HG03159 (cell line): ENCODE data around the gene RGS17.
"Not testable (repeated sequence)": the region's sequence is repeated elsewhere in the genome, so short reads cannot be mapped to it uniquely, and the experiment has no call there.

Experiments
- ATAC-seq: cut with Tn5 transposase; IDR thresholded peaks from one replicate; pipeline ENCODE4 v1.9.1; 2021; ENCODE audit warnings: mild to moderate bottlenecking, moderate library complexity; ENCODE audit not compliant: unreplicated experiment

The RGS17 gene

DNA sequence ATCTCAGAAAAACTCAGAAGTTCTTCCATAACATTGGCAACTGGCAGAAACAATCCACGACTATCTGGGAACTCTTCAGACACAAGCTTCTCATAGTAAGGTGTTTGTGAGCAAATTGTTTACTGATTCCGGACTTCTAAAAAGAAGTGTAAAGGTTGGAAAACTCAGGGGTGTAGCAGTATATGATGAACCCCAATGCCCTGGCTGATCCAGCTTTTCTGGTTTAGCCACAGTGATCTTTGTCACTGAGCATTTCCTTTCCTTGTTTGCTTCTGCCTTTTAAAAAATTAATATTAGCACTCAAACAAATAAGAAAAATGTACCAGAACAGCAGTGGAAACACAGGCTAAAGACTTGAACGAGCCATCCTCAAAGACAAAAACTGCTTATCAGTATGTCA is 4.9 kb downstream of the RGS17 start:
- no peak for ATAC-seq

DNA sequence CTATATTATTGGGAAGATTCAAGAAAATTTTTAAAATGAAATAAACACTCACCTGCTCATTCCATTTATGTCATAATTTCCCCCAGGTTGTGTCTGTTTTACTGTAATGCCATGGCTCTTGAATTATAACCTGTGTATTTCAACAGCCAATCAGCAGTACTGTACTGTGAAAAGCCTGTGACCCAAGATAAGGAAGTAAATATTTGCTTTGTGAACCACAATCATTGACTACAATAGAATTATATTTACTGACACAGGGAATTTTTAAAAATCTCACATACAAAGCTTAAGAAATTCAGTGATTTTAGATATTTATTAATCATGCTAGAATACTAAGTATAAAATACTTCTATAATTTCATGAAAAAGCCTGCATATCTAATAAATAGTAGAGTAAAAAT is 6.0 kb downstream of the RGS17 start:
- no peak for ATAC-seq

DNA sequence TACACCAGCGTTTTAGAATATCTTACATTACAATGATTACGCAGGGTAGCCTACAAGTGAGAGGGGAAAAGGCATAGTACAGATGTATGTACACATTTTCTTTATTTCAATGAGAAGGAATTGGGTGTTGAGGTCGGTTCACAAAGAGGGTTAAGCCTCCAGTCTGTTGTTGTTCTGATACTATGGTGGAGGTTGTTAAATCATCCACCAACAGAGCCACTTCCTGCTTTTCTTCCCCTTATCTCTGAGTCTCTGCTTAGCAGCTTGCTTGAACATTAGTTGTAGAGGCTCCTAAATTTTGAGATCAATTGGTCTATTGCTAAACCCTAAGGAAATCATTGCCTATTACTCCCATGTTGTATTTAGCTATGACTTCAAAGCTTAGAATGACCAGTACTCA is 7.3 kb downstream of the RGS17 start:
- ATAC-seq: peak; percentile 61

DNA sequence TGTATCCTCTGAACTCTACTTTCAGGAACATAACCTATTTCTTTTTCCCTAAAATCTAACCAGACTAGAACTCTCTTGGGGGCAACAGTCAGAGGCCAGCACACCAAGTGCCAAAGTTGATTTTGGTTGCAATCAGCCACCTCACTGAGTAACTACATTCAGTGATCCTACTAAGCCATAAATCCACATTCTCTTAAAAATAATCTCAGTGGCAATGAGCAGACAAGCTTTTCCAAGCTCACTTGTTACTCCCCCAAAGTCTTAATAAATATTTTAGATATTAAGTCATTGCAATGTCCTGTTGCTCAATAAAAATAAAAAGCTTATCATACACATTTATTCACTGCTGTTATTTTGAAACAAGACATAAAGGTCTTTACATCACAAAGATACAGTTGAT is 9.8 kb downstream of the RGS17 start:
- no peak for ATAC-seq

DNA sequence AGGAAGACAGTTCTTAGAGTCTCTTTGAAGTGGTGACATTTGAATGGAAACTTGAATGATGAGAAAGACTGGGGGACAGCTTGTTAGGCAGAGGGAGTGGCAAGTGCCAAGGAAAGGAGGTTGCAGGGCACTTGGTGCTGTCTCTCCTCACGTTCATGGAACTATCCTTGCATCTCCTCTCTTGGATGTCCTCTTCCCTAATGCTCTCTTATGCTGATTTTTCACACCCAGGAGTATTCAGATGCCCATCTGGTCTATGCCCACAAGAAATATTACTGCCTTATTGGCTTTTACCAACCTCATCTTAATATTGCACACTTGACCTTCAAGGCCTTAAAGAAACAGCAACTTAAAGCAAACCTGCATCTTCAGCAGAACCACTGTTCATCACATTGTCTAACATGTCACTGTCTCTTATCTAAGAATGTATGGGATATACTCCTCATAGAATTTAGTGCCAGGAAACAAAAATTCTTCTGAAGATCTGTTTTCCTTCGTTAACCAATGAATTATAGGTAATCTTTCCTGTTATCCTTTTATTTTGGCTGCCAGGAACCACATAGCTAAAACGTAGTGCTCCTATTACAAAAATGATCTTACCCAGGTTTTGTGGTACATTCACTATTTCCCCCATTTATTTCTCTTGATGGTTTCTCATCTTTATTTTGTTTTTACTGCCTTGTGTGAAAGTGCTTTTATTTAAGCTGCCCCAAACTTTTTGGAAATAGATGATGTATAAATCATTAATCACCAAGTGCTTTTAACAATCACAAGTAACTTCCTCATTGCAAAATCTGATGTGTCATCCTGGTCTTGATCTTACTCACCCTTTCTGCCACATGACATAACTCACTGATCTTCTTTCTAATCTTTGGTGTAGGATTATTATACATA is 12.8 kb downstream of the RGS17 start:
- ATAC-seq: peak; percentile 100

DNA sequence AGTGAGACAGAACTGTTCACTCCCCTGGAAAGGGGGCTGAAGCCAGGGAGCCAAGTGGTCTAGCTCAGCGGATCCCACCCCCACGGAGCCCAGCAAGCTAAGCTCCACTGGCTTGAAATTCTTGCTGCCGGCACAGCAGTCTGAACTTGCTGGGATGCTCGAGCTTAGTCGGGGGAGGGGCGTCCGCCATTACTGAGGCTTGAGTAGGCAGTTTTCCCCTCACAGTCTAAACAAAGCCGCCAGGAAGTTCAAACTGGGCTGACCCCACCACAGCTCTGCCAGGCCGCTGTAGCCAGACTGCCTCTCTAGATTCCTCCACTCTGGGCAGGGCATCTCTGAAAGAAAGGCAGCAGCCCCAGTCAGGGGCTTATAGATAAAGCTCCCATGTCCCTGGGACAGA is 20.0 kb downstream of the RGS17 start:
- ATAC-seq: not testable (repeated sequence)

DNA sequence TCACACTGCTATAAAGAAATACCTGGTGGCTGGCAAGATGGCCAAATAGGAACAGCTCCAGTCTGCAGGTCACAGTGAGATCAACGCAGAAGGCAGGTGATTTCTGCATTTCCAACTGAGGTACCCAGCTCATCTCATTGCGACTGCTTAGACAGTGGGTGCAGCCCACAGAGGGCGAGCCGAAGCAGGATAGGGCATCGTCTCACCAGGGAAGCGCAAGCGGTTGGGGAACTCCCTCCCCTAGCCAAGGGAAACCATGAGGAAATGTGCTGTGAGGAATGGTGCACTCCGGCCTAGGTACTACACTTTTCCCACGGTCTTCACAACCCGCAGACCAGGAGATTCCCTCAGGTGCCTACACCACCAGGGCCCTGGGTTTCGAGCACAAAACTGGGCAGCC is 20.5 kb downstream of the RGS17 start:
- not testable (repeated sequence) for ATAC-seq

DNA sequence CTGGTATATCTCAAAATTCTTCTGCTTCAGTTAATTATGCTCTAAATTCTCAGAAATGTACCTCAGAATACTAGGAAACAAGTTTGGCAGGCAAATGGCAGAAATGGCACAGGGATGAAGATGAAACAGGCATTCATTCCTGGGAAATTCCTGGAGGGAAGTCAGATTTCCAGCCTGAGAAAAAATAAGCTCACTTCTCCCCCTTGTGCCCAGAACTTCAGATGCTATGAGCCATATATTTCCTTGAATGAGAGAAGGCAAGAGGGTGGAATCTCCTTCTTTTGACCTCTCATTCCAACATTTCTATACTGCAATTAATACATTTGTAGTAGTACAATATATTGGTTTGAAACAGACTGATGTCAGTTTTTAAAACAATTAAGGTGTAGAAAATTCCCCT is 22.8 kb downstream of the RGS17 start:
- ATAC-seq: no peak

DNA sequence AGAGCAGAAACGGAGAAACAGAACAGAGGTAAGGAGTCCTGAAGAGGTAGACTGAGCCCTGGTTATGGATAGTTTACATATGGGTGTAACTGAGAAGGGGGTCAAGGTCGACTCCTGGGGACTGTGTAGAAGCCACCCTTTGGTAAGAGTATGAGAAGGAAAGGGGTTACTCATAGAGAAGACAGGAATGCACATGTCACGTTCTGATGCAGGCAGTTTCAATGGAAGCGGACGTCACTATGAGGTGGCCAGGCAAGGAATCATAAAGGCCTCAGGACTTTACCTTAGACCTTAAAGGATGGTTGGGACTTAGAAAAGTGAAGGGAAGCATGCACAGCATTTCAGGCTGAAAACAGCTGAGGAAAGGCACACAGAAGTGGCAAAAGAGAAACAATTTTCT is 25.1 kb downstream of the RGS17 start:
- no peak for ATAC-seq

DNA sequence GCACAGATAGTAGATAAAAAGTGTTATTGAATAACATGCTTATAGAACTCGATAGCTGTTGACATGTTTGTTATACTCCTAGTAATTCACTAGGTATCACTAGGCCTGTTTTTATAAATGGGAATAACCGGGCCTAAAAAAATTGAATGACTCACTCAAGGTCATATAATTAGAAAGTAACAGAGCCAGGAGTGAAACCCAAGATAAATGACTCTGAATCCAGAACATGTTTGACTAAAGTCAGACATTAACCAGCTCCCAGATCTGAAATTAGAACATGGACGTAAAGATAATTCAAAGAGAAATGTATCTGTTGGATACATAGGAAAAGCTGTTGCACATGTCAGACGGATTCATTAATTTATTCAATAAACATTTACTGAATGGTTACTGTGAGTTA is 26.9 kb downstream of the RGS17 start:
- no peak for ATAC-seq

DNA sequence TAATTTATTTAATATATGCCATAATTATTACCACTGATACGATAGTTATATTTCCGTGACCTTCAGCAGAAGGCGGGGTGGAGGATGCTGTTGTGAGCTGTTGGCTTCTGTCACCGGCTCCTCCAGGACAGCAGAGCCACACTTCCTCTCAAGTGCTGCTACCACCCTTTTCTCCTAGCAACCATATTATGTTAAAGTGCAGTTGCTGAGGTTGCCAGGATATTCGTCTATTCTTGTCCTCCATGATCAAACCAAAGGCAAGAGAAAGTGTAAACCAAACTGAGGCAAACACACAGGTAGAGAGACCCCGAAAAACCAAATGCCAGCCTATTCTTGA is 27.8 kb downstream of the RGS17 start:
- no peak for ATAC-seq

DNA sequence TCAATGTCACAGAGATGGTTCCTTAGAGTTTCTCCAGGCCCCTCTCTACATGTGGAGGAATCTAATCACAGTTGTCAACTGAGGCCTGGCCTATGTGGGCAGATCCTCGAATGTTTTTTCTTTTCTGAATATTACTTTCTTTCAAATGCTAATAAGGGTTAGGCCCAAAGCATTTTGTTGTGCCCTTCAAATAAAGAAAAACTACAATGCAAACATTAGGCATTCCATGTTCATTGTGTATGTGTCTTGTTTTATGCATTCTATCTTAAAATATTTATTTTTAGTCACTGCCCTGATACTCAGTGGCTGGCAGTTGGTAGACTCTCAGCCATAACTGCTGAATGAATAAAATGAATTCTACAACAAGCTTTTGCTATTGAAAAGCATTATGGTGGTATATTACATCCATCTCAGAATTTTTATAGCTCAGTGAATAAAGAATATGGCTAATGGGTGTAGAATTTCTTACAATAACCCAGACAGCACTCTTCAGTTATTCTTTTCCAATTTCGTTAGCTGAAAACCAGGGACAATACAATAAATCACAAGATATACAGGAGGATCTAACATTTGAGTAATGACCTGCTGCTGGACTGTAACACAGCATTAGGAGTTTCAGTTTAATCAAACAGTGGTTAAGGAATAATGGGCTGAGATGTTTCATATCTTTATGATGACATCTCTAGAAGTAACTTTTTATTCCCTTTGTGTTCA is 28.3 kb downstream of the RGS17 start:
- no peak for ATAC-seq

DNA sequence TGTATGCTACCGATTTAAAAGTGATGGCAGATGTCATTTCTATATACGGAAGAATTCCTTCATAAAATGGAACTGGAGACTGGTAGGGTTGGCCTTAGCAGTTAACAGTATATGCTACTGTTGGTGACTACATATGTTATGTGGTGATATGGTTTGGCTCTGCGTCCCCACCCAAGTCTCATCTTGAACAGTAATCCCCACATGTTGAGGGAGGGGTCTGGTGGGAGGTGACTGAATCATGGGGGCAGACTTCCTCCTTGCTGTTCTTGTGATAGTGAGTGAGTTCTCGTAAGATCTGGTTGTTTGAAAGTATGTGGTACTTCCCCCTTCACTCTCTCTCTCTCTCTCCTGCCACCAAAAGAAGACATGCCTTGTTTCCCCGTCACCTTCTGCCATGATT is 29.6 kb downstream of the RGS17 start:
- no peak for ATAC-seq

DNA sequence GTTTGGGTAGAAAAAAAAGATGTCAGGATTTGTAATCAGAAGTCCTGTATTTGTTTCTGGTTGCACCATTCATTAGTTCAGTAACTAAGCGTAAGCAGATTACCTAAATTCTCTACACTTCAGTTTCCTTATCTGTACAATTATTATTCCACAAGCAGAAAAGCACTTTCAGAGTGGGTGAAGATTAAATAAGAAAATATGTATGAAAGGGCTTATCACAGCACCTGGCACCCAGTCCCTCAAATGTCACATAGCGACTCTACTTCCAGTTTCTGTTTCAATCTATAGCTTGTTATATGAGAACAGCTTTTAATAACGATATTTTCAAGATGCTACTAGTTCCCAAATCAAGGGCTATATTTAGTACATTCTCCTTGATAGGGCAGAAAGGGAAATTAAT is 31.4 kb downstream of the RGS17 start:
- peak; percentile 81 for ATAC-seq

DNA sequence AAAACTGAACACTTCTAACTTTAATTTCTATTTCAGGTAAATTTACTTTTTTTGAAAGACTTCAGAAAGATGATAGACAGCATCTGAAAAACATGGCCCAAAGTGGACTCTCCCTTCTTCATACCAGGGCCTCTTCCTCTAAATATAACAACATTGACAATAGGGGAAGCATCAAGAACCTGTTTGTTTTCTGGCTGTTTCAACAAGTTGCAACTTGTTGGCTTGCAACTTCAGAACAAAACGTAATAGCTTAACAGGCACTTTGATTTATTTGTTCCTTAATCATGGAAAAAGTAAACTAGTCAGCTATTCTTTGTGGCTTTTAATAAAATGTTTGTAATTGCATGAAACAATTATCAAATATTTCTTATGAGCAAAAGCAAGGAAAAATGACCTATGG is 34.3 kb downstream of the RGS17 start:
- ATAC-seq: no peak

DNA sequence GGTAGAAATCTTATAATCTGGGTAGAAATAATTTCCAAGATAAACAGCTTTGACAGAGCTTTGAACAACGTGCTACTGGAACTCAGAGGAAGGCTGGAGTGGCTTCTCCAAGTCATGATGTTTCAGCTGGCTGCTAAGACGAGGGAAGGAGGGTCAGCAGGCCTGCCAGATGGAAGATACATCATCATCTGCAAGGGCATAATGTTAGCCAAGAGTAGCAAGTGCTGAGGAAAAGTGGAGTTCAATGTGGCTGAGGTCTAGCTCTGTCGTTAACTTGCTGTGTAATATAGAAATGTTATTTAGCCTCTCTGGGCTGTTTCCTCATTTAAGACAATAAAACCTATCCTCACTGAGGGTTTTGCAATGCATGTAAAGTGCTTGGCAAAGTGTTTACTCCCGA is 35.1 kb downstream of the RGS17 start:
- ATAC-seq: no peak

DNA sequence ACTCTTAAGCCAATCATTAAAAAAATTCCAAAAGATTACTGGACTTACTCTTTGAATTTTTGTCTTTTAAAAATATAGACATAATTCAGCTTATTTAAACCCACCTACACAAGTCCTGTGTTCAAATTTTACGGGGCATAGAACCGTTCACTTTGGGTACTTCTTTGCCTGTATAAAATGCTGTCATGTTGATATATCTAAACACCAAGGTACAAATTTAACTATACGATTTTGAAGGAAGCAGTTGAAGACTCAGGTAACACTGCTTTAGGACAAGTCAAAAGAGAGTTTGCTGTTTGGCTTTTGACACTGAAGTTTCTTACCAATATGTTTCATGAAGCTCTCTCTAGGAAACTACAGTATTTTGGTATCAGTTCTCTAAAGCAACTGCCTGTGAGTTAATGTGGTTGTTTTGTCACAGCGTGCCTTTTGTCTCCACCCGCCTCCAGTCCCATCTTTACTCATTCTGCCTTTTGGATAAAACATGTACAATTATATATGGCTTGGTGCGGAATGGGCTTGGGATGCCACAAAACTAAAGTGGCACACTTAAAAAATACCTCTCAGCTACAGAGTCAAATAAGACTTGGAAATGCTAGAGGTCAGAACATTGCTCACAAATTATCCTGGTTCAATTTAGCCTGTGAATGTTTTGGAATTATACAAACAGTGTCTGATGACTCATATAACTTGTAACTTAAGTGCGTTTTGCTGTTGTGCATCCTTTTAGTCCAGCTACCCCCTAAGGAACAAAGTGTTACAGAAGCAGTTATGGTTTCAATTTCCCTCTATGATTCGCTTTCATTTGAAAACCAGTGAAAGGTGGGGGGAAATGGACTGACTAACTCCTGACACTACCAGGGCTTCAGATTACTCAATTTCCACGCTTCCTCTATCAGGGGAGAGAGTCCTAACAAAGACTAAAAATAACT is 38.7 kb downstream of the RGS17 start:
- peak; percentile 93 for ATAC-seq

DNA sequence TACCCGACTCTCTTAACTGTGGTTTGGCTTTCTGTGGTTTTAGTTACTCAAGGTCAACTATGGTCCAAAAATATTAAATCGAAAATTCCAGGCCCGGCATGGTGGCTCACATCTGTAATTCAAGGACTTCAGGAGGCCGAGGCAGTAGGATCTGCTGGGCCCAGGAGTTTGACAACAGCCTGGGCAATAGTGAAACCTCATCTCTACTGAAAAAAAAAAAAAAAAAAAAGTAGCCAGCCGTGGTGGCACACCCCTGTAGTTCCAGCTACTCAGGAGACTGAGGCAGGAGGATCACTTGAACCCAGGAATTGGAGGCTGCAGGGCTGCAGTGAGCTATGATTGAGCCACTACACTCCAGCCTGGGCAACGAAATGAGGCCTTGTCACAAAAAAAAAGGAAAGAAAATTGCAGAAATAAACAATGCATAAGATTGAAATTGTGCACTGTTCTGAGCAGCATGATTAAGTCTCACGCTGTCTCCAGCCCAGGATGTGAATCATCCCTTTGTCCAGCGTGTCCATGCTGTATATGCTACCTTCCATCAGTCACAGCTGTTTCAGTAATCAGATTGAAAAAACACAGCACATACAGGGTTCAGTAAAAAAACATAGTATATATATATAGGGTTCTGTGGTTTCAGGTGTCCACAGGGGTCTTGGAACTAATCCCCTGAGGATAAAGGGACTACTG is 40.7 kb downstream of the RGS17 start:
- no peak for ATAC-seq

DNA sequence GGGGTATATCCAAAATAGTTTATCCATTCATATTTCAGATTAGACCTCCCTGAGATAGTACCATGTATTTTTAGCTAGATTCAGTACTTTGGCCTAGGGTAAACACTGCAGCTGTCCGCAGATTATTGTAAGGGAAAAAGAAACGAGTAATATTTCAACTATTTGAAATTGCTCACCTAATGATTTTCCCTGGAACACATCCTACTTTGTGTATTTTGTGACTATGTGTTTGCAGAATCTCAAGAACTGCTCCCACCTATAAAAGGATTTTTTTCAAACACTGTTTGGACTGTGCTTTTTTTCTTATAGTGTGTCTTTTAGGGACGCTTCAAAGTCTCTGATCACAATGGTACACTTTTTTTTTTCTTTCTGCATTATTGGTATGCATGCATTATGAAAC is 42.3 kb downstream of the RGS17 start:
- no peak for ATAC-seq

DNA sequence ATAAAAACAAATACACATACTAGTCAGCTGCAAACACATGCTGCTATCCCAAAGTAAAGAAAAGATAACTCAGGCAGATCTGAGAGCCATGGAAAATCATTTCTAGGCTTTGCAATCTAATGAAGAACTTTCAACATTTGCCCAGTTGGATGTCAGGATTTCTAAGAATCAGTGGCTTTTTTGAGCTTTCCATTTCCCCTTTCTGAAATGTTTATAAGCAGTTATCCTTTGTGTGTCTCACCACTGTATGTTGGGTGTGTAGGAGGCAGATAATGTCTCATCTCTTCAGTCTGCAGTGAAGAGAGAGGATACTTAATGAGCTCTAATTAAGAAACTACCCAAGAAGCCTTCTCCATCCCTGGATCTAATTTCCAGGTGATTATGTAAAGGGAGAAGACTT is 43.6 kb downstream of the RGS17 start:
- no peak for ATAC-seq
